RWPE1 (cell line): ENCODE results near the gene VEZT.

ENCODE experiments used
- CTCF ChIA-PET: fragments of 350-600 bp; sonication (Branson Sonifier 250); formaldehyde crosslinking; extraction: SDS; loops from one replicate; lab custom pipeline; 2021; lab: Yijun Ruan, JAX
- POLR2A ChIA-PET: fragments of 400-600 bp; formaldehyde crosslinking; extraction: SDS; loops from one replicate; lab custom pipeline; 2020; ENCODE audit warnings: antibody characterized with exemption; ENCODE audit not compliant: low non-redundant PET; lab: Yijun Ruan, JAX
- DNase-seq: peaks from one replicate; pipeline ENCODE4 v3.0.0; 2012; ENCODE audit warnings: low spot score
- H3K27ac ChIP-seq: fragments of 450-650 bp; 2 replicates; pipeline ENCODE4 v1.5.1; 2017
- CTCF ChIP-seq: fragments of 450-650 bp; conservative IDR thresholded peaks from 2 replicates; pipeline ENCODE4 v1.5.1; 2017; ENCODE audit warnings: low read depth, mild to moderate bottlenecking

The VEZT gene

DNA sequence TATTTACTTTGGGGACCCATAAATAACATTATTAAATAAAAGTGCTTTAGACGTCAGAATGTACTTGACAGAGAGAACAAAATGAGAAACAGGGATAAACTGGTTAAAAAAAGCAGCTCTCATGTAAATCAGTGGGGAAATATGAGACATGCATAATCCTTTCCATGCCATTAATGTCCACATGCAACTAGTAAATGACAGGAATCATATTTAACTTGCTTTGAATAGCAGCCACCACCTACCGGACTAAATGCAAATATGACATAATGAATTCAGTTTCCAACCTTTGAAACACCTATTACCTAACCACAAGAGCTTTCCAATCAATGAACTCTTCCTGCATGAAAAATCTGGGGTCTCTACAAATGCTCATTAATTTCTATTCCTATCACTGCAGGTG, 20.0 kb upstream of the VEZT start:
- ChIA-PET POLR2A (no interaction called here), CTCF (no interaction called here)
- TF ChIP-seq CTCF: no peak
- H3K27ac ChIP-seq: no peak overlapping the region
- DNase-seq: no peak

DNA sequence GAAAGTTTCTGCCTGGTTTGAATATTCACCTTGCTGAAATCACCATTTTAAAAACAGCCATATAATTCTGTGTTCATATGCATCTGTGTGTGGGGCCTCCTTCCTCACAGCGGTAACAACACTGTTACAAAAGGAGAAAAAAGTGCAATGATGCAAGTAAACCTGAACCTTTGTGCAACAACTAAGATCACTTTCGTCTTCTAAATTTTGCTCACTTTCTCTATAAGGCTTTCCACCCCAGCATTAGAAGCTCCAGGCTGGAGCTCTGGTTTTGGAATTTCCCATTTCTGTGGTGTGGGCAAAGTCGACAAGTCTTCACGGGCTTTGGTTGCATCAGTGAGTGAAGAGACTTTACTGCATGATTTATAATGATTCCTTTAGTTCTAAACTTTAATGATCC, 18.7 kb upstream of the VEZT start:
- CTCF ChIA-PET: no interaction called here
- H3K27ac ChIP-seq: peak overlapping the region; percentile 69
- POLR2A ChIA-PET: no interaction called here
- no peak for TF ChIP-seq CTCF
- DNase-seq: no peak

DNA sequence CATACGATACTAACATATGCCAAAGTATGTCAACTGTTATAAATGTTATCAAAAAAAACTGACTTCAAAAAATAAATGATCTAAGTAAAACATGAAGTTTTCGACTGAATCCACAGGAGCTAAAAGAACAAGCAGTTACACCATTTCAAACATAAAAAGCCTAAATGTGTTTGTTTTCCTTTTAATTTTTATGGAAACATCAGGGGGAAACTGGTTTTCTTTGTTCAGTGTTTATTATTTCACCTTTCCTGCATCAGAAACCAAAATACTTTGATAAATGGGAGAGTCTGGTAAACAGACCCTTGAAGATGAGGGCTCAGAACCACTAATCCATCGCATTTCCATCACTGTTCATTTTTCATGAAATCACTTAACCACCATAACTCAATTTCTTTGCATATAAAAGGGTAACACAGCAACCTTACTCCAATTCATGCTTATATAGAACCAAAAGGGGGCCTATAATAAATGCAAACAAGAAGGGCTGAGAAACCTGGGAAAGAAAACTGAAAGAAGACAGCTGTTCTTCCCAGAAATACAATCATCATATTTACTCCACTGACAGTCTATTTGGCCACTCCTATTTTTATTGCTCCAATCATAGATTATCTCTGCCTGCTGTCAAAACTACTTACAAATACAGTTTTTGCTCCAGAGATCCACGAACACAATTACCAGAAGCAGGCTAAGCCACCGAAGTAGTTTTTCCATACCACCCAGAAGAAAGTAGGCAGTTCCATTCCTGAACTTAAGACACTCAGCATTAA, 17.3 kb upstream of the VEZT start:
- ChIA-PET POLR2A (no interaction called here), CTCF (interaction anchor here (0.5 to 1.3 kb wide), 3 partner anchors 17 to 83 kb away, joined by 3 to 4 read pairs (median 3); partner anchors contain the start of genes FGD6 and VEZT)
- H3K27ac ChIP-seq: no peak overlapping the region
- no peak for TF ChIP-seq CTCF
- peak; percentile 20 for DNase-seq

DNA sequence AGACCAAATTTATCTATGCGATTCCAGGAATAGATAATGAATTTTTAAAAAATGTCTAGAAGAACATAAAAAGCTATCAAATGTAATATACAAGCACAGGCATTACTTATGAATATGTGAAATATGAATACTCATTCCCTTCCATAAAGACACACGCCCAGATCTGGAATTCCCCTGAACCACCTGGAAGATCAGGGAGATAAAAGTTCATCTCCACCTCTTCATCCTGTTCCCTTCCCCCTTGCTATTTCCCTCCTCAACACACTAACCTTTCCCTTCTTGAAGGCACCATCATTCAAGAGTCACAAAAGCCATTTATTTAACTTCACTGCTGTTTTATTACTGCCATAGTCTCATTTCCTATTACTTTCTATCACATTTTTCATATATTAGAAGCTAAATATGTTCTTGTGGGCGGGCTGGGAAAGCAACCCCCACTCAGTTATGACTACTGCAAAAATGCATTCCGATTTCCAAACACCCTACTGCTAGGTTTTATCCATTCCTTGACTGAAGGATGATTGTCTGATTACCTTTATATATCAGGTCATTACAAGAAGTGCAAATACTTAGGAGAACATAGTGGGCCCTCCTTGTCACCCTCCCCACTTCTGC, 16.4 kb upstream of the VEZT start:
- H3K27ac ChIP-seq: no peak overlapping the region
- ChIA-PET POLR2A (interaction anchor here (0.7 kb wide), 1 partner anchor 28 kb away, joined by 4 read pairs; no protein-coding TSS in a partner anchor), CTCF (interaction anchor here (0.5 to 1.3 kb wide), 4 partner anchors 16 to 84 kb away, joined by 3 to 4 read pairs (median 3); partner anchors contain the start of genes FGD6 and VEZT)
- peak; percentile 66 for DNase-seq
- no peak for TF ChIP-seq CTCF

DNA sequence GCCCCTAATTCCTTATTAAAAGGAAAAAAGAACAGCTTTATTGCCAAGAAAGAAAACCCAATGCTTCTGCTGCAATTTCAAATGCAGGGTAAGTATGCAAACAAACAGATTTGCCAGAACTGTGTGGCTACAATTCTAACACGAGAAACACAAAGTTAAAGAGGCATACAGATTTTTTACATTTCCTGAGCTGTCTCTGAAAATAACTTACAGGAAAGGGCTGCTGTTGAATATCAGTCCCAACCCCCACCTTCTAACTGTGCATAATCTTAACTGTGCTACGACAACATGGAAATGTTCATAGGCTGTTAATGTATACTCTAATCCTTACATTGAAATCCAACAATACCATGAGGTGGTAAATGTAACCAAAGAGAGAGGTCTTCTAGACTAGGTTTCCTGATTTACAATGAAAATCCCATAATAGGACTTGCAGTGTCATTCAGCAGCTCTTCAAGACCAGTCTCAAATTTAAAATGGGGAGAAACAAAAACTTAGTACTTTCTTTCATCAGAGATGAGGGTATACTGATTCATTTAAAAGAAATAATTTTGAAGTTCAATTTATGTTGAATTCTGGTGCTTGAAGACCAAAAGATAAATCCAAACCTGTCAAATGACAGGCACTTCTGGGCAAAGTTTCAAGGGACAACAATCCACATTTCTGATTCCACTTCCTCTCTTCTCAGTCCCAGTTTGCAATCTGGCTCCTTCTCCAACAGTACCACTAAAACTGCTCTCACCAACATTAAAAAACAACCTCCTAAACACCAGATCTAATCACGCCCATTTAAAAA, 14.7 kb upstream of the VEZT start:
- ChIA-PET CTCF (no interaction called here), POLR2A (interaction anchor here (0.9 kb wide), 1 partner anchor 18 kb away, joined by 3 read pairs; no protein-coding TSS in a partner anchor)
- DNase-seq: no peak
- peak overlapping the region; percentile 91 for H3K27ac ChIP-seq
- TF ChIP-seq CTCF: no peak

- no peak for DNase-seq
- ChIA-PET POLR2A (no interaction called here), CTCF (no interaction called here)
- no peak for TF ChIP-seq CTCF
- H3K27ac ChIP-seq: peak overlapping the region; percentile 93
These were observed 14.0 kb upstream of the VEZT start for GRCh38 chr12:95203487-95204030.
